ENCODE measurements around the gene EHBP1.
"Not testable (repeated sequence)": the region's sequence is repeated elsewhere in the genome, so short reads cannot be mapped to it uniquely, and the experiment has no call there.

Gene EHBP1

GRCh38 chr2:63054841-63055225 lies 349.3 kb downstream of the EHBP1 start:
- DNase-seq, result peak; percentile 26

- DNase-seq, result no peak
Measured at GRCh38 chr2:63055226-63056106, 350.0 kb downstream of the EHBP1 start.

DNA sequence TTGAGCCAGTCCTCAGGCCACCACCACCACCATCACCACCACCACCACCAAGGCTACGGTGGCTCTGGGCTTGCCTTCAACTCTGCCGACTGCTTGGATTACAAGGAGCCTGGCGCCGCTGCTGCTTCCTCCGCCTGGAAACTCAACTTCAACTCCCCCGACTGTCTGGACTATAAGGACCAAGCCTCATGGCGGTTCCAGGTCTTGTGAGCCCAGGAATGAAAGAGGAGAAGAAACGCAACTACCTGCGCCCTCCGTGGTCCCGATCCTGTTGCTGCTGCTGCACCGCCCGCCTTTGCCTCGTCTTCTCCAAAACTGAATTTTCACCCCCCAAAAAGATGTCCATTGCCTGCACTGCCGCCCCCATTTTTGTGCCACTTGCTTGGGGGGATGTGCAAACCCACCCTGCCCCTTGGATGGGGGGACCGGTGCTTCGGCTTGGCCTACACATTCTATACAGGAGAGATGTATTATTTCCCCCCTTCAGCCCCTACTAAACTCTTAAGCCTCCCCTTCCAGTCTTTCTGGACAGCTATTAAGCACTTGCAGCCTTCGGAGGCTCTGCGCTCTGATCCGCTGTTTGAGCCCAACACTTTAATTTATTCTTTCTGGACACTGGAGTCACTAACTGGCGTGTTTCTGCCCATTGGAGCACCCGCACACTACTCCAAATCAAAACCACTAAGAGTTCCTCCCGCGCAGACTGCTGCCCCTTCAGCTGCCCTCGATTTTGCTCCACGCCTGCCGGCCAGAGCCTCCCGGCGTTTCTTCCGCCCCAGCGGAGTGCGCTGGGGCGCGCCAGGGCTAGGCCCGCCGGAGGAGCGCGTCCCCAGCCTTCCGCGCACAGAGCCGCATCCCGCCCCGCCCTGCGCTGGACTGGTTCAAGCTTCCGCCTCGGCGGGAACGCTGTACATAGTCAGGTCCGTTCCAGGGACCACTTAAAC lies 350.9 kb downstream of the EHBP1 start:
- peak; percentile 23 for DNase-seq

- DNase-seq, result peak; percentile 21
Measured at GRCh38 chr2:63057249-63058143, 352.0 kb downstream of the EHBP1 start.

DNA sequence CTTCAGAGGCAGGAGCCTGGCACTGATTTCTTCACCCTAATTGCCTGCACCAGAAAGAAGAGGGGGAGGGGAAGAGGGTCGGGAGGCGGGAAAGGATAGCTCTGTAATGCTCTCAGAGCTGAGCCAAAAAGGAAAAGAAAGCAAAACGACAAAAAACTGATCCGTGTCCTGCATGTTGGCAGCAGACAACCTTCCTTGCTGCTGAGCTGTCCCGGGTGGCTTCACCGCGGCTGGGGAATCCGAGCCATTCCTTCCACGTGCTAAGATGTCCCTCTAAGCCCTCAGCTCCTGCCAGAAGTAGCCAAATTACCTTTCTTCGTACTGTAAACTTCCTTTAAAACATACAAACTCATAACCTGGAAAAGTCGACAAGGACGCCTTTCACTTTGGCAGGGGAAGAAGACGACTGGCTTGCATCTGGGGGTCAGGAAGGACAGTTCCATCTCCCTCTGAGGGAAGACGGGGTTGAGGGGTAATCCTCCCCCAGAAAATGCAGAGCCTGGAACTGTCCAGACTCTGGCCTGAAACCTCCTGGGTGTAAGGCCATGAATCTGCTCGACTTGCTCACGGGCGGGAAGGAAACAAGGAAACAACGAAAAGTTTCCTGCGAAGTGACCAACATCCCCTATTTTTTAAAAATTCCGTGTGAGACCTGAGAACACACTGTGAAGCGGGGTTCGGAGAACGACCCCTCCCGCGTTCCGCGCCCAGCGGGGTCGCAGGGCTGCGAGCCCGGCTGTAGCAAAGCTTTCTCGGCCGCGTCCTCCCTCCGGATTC lies 352.8 kb downstream of the EHBP1 start:
- DNase-seq, result peak; percentile 28

GRCh38 chr2:63058921-63059792 lies 353.6 kb downstream of the EHBP1 start:
- DNase-seq, result peak; percentile 23

GRCh38 chr2:63059793-63060471 lies 354.4 kb downstream of the EHBP1 start:
- DNase-seq, result no peak

DNA sequence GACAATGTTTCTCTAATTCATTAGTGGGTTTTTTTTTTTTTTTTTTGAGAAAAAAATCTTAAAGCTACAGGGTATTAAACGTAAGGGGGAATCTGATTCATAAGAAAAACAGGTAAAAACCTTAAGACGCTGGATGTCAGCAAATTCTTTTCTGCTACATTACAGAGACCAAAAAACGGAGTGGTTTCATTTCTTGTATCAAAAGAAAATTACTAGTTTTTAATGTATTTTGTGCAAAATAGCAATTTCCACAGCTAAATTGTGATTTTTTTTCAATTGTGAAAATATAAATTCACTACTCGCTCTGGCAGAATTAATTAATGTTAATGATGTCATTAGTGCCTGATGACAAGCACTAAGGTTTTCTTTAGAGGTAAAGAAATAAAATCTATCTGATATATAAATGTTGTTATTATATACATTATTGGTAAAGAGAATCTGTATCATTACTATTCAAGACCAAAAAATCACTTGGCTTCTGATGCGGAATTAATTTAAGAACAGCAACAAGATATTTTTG lies 355.0 kb downstream of the EHBP1 start:
- DNase-seq, result no peak

GRCh38 chr2:63064197-63064596 lies 358.7 kb downstream of the EHBP1 start:
- DNase-seq, result no peak

- DNase-seq, result no peak
Measured at GRCh38 chr2:63064661-63065060, 359.1 kb downstream of the EHBP1 start.

DNA sequence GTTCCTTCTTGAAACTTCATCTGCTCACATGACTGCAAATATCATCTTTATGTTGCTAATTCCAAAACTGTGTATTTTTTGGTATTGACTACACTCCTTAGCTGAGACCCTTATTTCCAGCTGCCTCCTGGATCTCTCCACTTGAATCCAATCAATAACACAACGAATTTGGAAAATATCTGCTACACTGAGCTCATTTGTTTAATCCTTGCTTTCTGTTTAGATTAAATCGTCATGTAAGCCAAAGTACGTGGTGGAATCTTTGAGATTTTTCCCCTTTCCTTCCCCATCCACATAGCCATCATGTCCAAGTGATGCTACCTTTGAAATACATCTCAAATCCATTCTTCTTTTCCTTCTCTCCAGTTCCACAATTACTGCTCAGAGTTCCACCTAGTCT lies 360.8 kb downstream of the EHBP1 start:
- DNase-seq, result no peak

GRCh38 chr2:63066838-63067237 lies 361.3 kb downstream of the EHBP1 start:
- no peak for DNase-seq

DNA sequence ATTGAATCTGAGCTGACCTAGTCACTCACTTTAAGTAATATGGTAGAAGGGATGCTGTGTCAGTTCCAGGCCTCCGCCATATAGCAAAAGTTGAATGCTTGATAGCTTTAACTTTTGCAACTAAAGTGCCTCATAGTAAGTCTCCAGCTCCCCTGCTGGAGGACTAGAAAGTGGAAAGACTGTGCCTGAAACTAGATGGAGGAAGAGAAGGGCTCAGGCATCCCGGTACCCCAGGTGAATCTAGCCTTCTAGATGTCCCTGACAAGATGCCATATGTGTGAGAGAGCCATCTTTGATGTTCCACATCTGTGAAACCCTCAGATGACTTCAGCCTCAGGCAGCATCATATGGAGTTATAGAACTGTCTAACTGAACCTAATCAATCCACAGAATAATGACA lies 366.2 kb downstream of the EHBP1 start:
- DNase-seq, result no peak

- no peak for DNase-seq
Measured at GRCh38 chr2:63073994-63074393, 368.5 kb downstream of the EHBP1 start.

DNA sequence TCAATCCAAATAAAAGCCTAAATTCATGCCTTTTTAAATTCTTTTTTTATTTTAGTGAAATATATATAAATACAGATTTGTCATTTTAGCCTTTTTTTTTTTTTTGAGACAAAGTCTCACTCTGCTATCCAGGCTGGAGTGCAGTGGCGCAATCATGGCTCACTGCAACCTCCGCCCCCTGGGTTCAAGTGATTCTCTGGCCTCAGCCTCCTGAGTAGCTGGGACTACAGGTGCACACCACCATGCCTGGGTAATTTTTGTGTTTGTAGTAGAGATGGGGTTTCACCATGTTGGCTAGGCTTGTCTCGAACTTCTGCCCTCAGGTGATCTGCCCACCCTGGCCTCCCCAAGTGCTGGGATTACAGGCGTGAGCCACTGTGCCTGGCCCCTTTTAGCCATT lies 368.9 kb downstream of the EHBP1 start:
- not testable (repeated sequence) for DNase-seq

- no peak for DNase-seq
Measured at GRCh38 chr2:63078852-63079606, 373.5 kb downstream of the EHBP1 start.

DNA sequence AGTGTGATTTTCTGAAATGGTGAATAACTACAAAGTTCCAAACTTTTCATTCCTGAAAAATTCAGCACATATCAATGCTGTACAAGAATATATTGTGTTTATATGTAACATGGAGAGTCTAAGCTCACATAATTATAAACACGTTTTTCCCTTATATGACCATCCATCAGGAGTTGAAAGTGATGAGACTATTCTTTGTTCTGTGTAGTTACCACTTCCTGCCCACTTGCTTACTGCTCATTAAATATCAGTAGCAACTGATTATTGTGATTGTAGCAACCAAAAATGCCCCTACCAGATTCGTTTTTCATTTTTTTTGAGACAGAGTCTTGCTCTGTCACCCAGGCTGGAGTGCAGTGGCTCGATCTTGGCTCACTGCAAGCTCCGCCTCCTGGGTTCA lies 375.9 kb downstream of the EHBP1 start:
- no peak for DNase-seq

DNA sequence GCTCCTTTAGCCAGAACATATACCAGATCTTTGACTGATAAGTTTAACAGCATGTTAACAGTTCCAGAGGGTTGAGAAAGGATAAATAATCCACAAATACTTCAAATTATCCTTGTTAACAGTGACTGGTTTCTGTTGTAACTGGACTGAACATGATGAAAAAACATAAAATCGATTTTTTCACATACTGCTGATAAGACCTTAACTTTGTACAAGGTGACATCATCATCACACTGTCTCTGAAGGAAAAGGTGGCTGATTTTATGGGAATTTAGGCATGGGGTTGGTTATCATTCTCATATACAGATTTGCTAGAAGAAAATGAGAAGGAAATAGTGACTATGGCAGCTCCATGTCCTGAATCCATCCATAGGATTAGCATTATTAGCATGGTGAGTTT lies 381.2 kb downstream of the EHBP1 start:
- DNase-seq, result no peak

DNA sequence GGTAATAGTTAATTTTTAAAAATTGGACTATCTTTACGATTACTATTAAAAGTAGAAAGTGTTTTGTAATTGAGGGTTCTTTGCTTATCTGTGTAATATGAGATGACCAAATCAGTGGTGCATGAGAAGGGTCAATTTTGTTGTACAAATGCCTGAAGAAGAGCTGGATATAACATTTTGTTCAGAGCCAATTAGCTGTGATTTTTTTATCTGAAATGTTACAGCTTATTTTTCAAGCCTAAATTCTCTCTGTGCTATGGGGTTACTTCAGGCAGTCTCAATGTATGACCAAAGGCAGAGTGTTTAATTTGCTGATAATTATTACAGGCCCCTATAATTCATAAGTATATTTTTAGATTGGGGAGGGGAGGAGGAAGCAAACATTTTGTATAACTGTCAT lies 386.9 kb downstream of the EHBP1 start:
- DNase-seq, result no peak

All from 8988T (cell line).